SH-SY5Y (cell line): ENCODE measurements around the gene HMSD.

Experiments used
- GATA2 ChIP-seq: IDR thresholded peaks from 2 replicates; pipeline ENCODE4 v1.6.1; 2011; ENCODE audit warnings: mild to moderate bottlenecking, low read depth, low read length
- GATA3 ChIP-seq: IDR thresholded peaks from 2 replicates; pipeline ENCODE4 v1.6.1; 2011; ENCODE audit warnings: low read depth, mild to moderate bottlenecking, low read length, moderate library complexity

The HMSD gene

GRCh38 chr18:64002581-64002980 is 53.5 kb downstream of the HMSD start:
- TF ChIP-seq GATA3 (no peak), GATA2 (no peak)

GRCh38 chr18:64009305-64009704 is 60.2 kb downstream of the HMSD start:
- TF ChIP-seq GATA2 (no peak), GATA3 (no peak)
